ENCODE results near the gene RBMS1. TPM values are rescaled to one million over a fixed set of nuclear protein-coding genes. Genes with fewer than 3 reads are reported as not detected.

Gene RBMS1
- polyA plus RNA-seq, 1 donor (not counting 4 experiments of a cell fraction or from before 2014, with no cell fraction given) = 89.1 TPM

GRCh38 chr2:160502478-160502877 is 8.9 kb upstream of the RBMS1 start:
- H4K20me1 ChIP-seq (ENCODE audit: control insufficient read depth, extremely low read depth, insufficient read depth, low read length) = no peaks in the 10 kb centered on the region
- H3K27ac ChIP-seq (ENCODE audit: control insufficient read depth, insufficient read depth, low read length) = no peak overlapping the region
- TF ChIP-seq CTCF (optimal IDR thresholded peaks at IDR 0.05 in 1 of 3, IDR thresholded peaks at IDR 0.05 in 1 of 3, conservative IDR thresholded peaks at IDR 0.05 in 1 of 3; ENCODE audit: extremely low read depth in 1 of 3, insufficient read depth in 2 of 3, low read length in 3 of 3) = no peak
- no peak for TF ChIP-seq EZH2 (IDR thresholded peaks at IDR 0.05; ENCODE audit: low read length)
- dilution Hi-C loops (cut with MboI; ENCODE audit: extremely low pct_ligation_motif_present, low sequenced_read_pairs) = no loop called here
- no peak for FAIRE-seq
- H3K36me3 ChIP-seq (ENCODE audit: control insufficient read depth in 2 of 2, extremely low read depth in 1 of 2, insufficient read depth in 2 of 2, low read length in 2 of 2) = no peaks in the 10 kb centered on the region
- H3K79me2 ChIP-seq (ENCODE audit: control insufficient read depth, insufficient read depth, low read length) = no peaks in the 10 kb centered on the region
- no peak for DNase-seq (ENCODE audit: low read depth, low spot score)
- peaks cover 7% of the 10 kb centered on the region for H3K4me1 ChIP-seq (ENCODE audit: control insufficient read depth, extremely low read depth, insufficient read depth, low read length)
- no peaks in the 10 kb centered on the region for H3K27me3 ChIP-seq (ENCODE audit: control insufficient read depth, extremely low read depth, insufficient read depth, low read length)
- H2AFZ ChIP-seq (ENCODE audit: control insufficient read depth, low read length) = no peak overlapping the region
- no peak overlapping the region for H3K4me3 ChIP-seq (ENCODE audit: control insufficient read depth in 2 of 3, extremely low read depth in 1 of 3, insufficient read depth in 2 of 3, low read depth in 1 of 3, low read length in 3 of 3)
- H3K9me3 ChIP-seq (ENCODE audit: control insufficient read depth, low read depth, low read length) = no peaks in the 10 kb centered on the region
- H3K4me2 ChIP-seq (ENCODE audit: control insufficient read depth, extremely low read depth, insufficient read depth, low read depth, low read length) = no peak overlapping the region
- no peak overlapping the region for H3K9ac ChIP-seq (ENCODE audit: control insufficient read depth, extremely low read depth, insufficient read depth, low read length)
- no peaks in the 10 kb centered on the region for H3K9me1 ChIP-seq (ENCODE audit: control insufficient read depth, extremely low read depth, insufficient read depth, low read length)

- Histone ChIP-seq H2AFZ (ENCODE audit: control insufficient read depth, low read length) (no peak overlapping the region), H3K4me2 (ENCODE audit: control insufficient read depth, extremely low read depth, insufficient read depth, low read depth, low read length) (no peak overlapping the region), H3K9me3 (ENCODE audit: control insufficient read depth, low read depth, low read length) (no peaks in the 10 kb centered on the region), H3K27ac (ENCODE audit: control insufficient read depth, insufficient read depth, low read length) (no peak overlapping the region), H3K27me3 (ENCODE audit: control insufficient read depth, extremely low read depth, insufficient read depth, low read length) (no peaks in the 10 kb centered on the region), H3K79me2 (ENCODE audit: control insufficient read depth, insufficient read depth, low read length) (no peaks in the 10 kb centered on the region), H3K9me1 (ENCODE audit: control insufficient read depth, extremely low read depth, insufficient read depth, low read length) (no peaks in the 10 kb centered on the region), H3K9ac (ENCODE audit: control insufficient read depth, extremely low read depth, insufficient read depth, low read length) (no peak overlapping the region), H4K20me1 (ENCODE audit: control insufficient read depth, extremely low read depth, insufficient read depth, low read length) (no peaks in the 10 kb centered on the region), H3K4me3 (ENCODE audit: control insufficient read depth in 2 of 3, extremely low read depth in 1 of 3, insufficient read depth in 2 of 3, low read depth in 1 of 3, low read length in 3 of 3) (no peak overlapping the region), H3K36me3 (ENCODE audit: control insufficient read depth in 2 of 2, extremely low read depth in 1 of 2, insufficient read depth in 2 of 2, low read length in 2 of 2) (no peaks in the 10 kb centered on the region), H3K4me1 (ENCODE audit: control insufficient read depth, extremely low read depth, insufficient read depth, low read length) (peaks cover 7% of the 10 kb centered on the region)
- FAIRE-seq = no peak
- dilution Hi-C loops (cut with MboI; ENCODE audit: extremely low pct_ligation_motif_present, low sequenced_read_pairs) = no loop called here
- no peak for DNase-seq (ENCODE audit: low read depth, low spot score)
- TF ChIP-seq EZH2 (IDR thresholded peaks at IDR 0.05; ENCODE audit: low read length) = no peak
- no peak for TF ChIP-seq CTCF (optimal IDR thresholded peaks at IDR 0.05 in 1 of 3, IDR thresholded peaks at IDR 0.05 in 1 of 3, conservative IDR thresholded peaks at IDR 0.05 in 1 of 3; ENCODE audit: extremely low read depth in 1 of 3, insufficient read depth in 2 of 3, low read length in 3 of 3)
These were observed 7.8 kb upstream of the RBMS1 start for GRCh38 chr2:160501370-160501769.

All from keratinocyte (primary cell).